HG03571 (cell line): Measurements from ENCODE around the gene MED13L.
"Not testable (repeated sequence)": the region's sequence is repeated elsewhere in the genome, so short reads cannot be mapped to it uniquely, and the experiment has no call there.

ENCODE experiments used
- ATAC-seq: cut with Tn5 transposase; IDR thresholded peaks from one replicate; pipeline ENCODE4 v1.9.1; 2021; ENCODE audit not compliant: unreplicated experiment

The MED13L gene

GRCh38 chr12:116304621-116305020 lies 27.1 kb upstream of the MED13L start:
- ATAC-seq = no peak

GRCh38 chr12:116303929-116304328 lies 26.4 kb upstream of the MED13L start:
- ATAC-seq = no peak

DNA sequence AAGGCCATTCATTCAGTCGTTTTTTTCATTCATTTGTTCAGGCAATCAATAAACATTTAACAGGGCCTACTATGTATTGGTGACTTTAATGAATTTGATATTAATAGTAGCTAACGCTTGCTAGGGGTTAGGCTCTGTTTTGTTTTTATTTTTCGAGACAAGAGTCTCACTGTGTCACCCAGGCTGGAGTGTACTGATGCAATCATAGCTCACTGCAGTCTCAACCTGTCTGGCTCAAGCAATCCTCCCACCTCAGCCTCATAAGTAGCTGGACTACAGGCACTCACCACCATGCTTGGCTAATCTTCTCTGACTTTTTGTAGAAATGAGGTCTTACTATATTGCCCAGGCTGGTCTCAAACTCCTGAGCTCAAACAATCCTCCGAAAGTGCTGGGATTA lies 25.6 kb upstream of the MED13L start:
- no peak for ATAC-seq

DNA sequence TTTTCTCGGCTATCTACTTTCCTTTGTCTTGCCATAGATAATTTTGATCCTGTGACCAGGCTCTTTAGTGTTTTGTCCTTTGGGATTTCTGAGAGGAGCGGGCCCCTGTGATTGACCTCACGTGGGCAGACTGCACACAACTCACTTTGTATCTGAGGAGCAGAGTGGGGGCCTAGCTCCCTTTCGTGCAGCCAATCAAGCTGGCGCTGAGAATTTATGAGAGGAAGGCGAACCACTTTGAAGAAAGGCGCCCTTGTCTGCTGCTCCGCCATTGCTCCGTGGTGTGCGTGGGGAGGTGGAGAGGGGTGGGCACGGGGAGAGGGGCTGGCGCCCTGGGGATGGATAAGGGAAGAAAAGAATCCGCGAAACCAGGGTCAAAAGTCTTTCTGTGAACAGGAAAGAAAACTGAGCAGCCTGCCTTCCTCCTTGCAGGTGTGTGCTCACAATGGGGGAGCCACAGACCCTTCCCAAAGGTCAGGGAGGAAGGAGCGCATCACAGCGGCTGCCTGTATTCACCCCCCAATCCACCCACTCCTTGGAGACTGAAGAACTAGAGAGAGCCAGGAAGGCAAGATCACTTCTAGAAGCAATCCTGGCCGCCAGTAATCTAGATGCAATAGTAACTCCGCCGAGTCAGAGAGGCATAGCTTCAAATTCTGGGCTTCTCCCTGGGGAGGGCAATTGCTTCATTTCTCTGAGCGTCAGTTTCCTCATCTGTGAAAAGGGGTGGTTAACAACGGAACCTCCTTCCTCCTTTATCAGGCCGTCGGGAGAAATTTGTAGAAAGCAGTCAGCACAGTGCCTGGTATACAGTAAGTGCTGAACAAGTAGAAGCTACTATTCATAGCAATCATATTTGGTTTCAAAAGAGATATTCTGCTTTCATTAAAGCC lies 24.9 kb upstream of the MED13L start:
- no peak for ATAC-seq

DNA sequence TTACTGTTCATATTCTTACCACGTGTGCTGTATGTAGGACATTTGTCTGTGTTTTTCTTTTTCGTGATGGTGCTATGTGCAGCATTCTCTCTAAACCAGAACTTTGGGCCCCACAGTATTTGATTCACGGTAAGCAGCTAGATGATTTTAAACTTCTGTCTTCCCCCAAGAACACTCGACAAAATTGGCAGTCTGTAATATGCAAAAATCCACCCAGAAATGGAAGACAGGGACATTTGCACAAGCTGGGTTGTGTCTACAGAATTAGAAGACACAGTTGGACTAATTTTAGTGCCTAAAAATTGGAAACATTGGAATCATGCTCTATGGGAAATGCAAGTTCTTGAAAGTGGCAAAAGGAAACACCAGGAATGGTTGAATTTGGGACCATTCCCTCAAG lies 24.1 kb upstream of the MED13L start:
- ATAC-seq = no peak

DNA sequence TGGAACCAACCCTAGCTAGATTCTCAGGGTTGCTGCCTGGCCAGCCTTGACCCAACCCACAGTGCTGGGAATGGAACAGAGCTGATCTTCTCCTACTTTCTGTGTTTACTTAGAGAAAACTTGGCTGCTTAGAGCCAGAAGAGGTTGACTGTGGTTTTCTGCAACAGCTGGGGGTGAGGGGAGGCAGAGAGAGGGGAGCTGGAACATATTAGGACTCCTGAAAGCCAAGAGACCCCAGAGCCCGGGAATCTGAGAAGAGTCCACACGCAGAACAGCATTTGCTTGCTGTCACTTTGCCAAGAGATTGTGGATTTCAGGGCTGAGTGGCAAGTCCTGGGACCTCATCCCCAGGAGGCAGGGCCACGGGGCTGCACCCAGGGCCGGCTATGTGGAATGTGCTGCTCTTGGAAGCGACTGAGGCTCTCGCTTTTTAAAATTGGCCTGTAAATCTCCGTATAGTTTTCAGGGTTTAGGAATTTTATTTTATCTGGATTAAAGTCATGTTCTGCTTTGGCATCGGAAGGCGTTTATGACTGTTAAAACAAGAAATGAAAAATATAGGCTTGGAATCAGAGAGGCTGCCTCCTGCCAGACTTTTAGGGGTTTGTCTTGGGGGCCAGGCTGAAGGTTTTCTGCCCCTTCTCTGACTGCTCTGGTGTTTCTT lies 22.3 kb upstream of the MED13L start:
- no peak for ATAC-seq

- ATAC-seq = no peak
Observed at GRCh38 chr12:116299064-116299463, 21.6 kb upstream of the MED13L start.

GRCh38 chr12:116298578-116298977 lies 21.1 kb upstream of the MED13L start:
- no peak for ATAC-seq

DNA sequence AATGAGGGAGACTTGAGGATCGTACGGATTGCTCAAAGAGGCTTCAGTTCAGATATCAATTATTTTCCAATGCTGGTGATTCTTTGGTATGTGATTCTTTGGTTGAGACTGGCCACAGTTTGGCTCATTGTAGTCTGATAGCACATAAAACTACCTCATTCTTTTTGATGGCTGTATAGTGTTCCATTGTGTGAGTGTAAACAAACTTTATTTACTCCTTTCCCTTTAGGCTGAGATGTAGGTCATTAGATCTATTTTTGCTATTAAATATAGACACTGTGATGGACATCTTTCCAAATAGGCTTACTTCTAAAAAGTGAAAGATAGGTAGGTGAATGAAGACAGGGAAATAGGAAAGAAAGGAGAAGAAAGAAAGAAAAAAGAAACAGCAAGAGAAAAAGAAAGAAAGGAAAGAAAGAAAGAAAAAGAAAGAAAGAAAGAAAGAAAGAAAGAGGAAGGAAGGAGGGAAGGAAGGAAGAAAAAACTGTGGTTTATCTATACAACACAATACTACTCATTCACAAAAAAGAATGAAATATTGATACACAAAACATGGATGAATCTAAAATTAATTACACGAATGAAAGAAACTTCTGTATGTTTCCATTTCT lies 19.8 kb upstream of the MED13L start:
- ATAC-seq = no peak

DNA sequence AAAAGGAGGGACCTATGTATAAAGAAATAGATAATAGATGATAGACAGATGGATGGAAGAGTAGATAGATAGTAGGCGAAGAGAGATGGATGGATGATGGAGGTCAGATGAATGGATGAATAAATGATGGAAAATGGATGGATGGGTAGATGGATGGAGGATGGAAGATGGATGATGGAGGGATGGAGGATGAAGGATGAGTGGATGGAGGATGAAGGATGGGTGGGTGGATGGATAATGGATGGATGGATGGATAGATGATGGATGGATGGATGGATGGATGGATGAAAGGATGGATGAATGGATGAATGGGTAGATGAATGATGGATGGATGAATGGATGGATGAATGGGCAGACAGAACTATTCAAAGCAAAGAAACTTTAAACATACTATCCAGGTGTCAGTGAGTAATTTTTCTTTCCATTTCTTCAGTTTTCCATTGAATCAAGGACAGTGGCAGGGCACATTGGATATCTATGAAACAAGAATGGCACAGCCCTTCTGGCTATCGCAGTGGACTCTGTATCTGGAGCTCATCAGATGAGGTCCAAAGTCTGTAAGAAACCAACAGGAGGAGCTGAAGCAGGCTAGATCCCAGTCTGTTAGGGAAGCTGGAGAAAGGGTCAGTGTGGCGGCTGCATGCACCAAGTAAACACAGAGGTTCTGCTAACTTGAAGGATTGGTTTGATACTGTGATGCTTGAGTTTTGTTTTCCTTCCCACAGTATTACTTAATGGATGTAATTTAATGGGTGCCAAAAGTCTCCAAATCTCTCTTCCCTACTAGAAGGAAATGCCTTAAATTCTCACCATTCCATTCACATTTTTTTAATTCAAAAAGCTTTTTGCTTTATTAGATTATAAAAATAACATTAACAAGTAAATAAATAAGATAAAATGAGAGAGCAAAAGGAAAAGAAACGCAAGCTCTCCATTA lies 18.1 kb upstream of the MED13L start:
- no peak for ATAC-seq

DNA sequence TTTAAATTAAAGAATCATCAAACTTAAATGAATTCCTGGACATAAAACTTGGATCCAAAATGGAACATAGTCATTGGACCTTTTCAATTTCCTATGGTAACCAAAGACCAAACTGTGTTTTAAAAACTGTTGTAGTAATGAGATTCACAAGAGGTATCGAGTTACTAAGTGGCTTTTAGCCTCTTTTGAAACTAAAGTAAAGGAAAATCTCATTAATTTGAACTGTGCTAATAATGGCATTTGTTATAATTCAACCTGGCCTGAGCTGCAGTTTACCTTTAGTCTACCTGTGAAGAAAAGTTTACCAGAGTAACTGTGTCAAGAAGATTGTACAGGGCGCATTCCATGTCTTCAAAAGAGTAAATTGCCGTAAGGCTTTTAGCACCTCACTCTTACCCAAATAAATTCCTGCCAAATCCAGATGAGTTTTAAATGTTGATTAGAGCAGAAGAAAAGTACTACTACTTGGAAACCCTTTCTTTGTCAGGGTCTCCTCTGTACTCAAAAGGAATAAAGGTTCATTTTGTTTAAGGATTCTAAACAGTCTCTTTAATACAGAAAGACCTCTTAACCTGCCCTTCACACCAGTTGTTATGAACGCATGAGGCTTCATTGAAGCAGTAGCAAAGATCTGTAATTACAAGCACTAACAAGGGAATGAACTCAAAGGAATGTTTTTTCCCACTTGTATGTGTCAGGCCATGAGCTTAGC lies 17.1 kb upstream of the MED13L start:
- no peak for ATAC-seq

- ATAC-seq = no peak
Observed at GRCh38 chr12:116293687-116294453, 16.4 kb upstream of the MED13L start.

GRCh38 chr12:116291218-116291617 lies 13.7 kb upstream of the MED13L start:
- ATAC-seq = no peak

DNA sequence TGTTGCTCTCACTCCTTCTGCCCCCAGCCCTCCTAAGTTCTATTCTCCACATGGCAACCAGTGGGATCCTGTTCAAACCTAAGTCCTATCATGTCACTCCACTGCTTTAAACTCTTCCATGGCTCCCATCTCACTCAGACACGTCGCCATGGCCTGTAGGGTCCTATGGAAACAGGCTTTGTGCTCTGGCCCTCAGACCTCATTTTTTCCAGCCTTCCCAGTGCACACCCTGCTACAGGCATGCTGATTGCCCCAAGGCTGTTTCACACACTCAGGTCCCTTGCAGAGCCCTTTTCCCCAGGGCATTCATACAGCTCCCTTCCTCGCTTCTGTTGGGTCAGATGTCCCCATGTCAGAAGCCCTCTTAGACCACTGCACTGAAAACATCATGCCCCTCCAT lies 11.2 kb upstream of the MED13L start:
- ATAC-seq = no peak

GRCh38 chr12:116287842-116288301 lies 10.4 kb upstream of the MED13L start:
- no peak for ATAC-seq

DNA sequence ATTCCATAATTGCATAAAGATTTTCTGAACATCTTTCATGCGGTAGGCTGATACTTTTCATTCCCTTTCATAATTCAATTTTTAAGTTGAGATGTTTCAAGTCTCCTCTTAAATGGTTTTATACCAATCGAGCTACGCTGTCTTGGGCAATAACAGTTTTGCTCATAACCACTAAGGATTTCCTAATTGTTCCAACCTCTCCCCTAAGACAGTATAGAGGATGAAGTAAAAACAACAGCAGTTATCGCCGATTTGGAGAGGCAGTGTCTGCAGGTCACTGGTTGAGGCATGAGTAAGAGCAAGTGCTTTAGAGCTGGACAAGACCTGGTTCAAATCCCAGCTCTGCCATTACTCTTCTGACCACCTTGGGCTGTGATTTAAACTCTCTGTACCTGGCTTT lies 6.9 kb upstream of the MED13L start:
- ATAC-seq = no peak

GRCh38 chr12:116283881-116284280 lies 6.4 kb upstream of the MED13L start:
- not testable (repeated sequence) for ATAC-seq

GRCh38 chr12:116282371-116283286 lies 5.1 kb upstream of the MED13L start:
- no peak for ATAC-seq
